Astrocyte (in vitro differentiated cells and primary cell): ENCODE measurements around the gene DOK7.

Source experiments
- EZH2 ChIP-seq: IDR thresholded peaks from 2 replicates; pipeline ENCODE4 v1.6.1; 2012; ENCODE audit warnings: mild to moderate bottlenecking, low read length, inconsistent platforms; ENCODE audit not compliant: insufficient read depth
- TF ChIP-seq, protein P1 (sequence below): IDR thresholded peaks from 2 replicates; pipeline ENCODE4 v1.5.1; 2011; ENCODE audit warnings: low read depth, mild to moderate bottlenecking, inconsistent platforms, low read length, moderate library complexity; ENCODE audit not compliant: insufficient read depth

DNA sequence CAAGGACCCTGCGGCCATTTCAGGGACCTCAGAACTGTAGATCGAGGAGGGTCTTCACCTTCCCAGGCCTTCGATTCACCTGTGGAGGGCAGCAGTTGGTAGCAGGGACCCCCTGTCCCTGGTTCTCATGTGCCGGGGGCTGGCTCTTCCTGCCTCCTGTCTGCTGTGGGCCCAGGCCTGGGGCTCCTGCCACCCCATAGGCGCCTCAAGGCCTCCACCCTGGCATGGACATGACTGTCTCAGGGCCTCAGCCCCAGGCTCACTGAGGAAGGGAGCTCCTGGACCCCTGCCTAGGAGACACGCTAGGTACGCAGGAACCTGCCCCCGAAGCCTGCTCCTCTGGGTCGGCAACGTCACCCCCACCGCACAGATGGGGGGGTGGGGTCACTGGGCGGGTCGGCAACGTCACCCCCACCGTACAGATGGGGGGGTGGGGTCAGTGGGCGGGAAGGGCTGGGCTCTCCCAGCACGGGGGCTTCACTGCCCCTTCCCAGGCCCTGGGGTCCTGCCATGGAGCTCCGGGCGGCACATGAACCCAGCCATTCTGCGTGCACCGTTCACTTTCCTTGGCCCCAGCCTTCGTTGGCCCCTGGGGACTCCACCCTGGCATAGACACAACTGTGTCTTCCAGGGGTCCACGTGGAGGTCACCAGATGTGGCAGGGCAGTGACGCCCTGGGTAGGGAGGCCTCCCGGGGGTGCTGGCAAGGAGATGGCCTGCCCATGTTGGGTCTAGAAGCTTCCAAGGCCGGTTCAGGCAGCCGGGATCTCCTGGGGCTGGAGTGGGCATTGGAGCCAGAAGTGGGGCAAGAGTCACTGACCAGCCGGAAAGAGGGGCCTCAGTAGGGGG is 24.9 kb upstream of the DOK7 start:
- no peak for TF ChIP-seq EZH2
- TF ChIP-seq, protein P1, sequence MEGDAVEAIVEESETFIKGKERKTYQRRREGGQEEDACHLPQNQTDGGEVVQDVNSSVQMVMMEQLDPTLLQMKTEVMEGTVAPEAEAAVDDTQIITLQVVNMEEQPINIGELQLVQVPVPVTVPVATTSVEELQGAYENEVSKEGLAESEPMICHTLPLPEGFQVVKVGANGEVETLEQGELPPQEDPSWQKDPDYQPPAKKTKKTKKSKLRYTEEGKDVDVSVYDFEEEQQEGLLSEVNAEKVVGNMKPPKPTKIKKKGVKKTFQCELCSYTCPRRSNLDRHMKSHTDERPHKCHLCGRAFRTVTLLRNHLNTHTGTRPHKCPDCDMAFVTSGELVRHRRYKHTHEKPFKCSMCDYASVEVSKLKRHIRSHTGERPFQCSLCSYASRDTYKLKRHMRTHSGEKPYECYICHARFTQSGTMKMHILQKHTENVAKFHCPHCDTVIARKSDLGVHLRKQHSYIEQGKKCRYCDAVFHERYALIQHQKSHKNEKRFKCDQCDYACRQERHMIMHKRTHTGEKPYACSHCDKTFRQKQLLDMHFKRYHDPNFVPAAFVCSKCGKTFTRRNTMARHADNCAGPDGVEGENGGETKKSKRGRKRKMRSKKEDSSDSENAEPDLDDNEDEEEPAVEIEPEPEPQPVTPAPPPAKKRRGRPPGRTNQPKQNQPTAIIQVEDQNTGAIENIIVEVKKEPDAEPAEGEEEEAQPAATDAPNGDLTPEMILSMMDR, result no peak
